Measurements from ENCODE around the gene CGNL1.
A peak's percentile ranks its signal among the peaks of the same experiment; 100 is the strongest.

Gene CGNL1

DNA sequence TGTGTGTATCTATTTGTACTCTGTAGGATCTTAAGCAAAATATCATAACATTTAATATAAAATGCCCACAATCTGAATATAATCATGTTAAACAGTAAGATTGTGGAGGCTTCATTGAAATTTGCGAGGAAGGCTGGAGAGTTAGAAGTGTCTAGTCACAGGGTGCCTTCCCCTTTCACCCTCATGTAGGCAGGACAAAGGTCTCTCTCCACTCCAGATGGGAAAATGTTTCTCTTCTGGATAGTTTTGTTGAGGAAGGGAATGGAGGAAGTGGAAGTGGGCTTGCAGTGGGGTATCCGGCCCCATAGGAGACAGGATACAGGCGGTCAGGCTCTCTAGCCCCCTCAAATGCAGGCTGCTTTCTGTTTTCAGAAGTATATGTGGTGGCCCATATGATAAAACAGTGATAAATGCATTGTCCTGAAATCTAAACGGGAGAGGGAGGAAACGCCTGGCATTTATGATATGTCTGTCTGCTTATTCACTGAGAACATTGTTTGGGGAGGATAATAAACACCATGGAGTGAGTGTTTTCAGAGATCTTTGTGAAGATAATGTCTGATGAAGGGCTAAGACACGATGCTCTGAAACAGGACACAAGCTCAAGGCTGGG, 202.1 kb downstream of the CGNL1 start:
- DNase-seq, result no peak

DNA sequence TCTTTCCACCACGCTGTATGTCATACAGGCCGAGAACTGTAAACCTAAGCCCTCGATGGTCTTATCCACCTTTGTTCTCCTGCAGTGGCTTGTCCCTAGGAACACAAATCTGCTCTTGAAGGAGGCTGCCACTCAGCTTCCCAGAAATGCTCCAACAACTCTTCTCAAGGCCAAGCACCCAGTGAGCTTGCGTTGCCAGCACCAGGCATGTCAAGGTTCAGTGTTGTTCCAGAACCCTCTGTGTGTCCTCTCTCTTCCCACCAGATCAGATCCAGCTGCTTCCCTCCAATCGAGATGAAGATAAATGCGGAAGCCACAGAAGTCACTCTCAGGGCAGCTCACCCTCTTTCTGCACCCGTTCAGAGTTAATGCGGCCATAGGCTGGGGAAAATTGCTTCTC, 204.1 kb downstream of the CGNL1 start:
- DNase-seq, result no peak

DNA sequence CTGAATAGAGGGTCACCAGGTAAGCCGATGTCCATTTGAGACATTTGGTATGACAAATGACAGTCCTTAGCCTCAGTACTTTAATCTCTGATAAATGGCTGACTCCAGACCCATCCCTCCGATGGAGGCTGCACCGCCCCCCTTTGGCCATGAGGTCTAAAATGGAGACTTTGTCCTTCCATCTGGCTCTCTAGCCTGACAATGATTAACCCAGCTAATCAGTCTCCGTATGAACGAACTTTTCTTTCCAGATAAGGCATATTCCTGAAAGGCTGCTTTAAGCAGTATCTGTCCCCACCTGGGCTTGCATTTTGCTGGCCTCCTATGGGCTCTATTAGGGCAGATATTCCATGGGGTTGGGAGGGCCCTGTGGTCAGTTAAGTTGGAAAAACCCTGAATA, 204.6 kb downstream of the CGNL1 start:
- no peak for DNase-seq

DNA sequence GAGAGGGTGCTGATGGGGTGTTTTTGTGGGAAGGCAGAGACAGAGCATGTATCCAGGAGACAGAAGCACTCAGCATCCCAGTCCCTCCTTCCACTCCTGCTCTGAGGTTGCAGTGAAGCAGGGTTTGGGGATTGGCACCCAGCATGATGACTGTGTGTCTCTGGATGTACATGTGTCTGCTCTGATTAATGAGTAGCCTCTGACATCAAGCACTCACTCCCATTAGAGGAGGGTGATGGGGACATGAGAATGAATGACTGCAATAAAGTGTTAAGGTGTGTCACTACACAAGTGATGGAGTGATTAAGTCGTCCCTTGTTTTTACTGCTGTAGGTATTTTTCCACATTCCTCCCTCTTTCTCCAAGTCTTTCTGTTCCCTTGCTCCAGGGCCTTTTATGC, 205.8 kb downstream of the CGNL1 start:
- DNase-seq, result no peak

DNA sequence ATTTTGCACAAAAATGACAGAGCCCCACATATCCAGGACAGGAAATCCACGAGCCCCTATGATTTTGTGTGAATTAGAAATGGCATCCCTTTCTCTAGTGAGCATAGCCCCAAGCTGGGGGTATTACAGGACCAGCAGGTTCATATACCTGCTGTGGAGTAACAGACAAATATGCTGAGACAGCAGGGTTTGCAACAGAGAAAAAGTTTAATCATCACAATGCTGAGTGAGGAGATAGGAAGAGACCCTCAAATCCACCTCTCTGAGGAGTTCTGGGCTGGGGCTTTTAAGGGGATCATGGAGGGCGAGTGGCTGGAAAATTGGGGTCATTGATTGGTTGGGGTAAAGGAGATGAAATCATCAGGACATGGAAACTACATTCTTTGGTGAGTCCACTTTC, 207.0 kb downstream of the CGNL1 start:
- no peak for DNase-seq

DNA sequence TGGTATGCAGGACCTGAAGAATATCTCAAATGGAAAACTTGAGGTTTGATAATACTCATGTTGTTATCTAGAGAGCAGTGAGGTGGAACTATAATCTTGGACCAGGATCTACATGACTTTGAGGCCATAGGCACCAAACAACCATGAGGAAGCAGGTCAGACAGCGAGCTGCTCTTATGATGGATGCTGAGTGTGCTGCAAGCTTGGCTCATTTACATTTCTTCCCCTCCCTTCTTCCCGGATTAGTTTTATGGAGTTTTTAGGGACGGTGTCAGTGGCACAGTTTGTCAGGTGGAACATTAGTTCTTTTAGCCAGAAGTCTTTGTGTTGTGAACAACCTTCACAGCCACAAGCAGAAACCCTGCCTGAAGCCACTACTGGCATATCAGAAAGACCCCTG, 207.4 kb downstream of the CGNL1 start:
- no peak for DNase-seq

DNA sequence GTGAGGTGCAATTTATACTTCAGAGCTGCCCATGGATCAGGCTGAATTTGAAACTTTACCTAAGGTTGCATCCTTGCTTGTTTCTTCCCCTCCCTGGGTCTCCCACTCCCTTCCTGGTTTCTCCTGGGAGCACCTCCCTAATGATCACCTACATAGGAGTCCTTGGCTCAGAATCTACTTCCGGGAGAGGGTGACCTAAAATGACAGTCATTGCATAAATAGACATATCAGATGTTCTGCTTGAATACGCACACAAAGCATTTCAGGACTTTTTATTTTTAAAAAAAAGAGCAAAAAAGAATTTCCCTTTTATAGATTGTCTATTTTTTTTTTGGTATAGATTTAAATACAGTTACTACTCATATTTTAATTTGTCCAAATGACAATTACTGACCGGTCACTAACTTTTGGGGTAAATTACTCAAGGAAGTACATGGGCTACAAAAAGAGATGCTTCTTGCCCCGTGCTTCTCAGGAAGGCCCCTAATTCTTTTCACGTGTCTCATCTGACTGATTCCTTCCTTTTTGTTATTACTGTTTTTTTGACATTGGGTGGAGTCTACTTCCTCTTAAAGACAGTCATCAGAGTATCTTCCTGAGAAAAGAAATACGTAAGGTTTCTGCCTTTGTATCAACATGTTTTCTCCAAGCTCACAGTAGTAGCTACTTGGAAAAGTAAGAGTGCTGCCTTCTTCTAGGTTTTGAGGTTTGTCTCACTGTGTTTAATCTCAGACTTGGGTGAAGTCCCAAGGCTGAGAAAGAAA, 210.5 kb downstream of the CGNL1 start:
- DNase-seq, result peak; percentile 36

DNA sequence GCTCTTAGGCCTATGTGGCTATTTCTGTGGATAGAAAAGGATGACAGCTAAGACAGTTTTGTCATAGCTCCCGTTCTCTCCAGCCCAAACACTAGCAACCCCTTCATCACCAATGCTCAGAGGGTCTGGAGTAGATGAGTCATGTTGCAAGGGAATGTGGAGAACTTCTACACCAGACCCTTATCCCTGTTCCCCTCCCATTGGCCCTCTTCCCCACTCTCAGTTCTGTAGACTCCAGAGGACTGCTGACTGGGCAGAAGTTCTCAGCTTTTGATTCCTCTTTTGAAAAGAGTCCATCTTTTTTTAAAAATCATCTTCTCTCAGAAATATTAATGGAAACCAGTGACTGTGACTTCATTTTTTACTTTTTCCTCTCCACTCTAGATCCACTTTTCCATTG, 213.0 kb downstream of the CGNL1 start:
- DNase-seq, result no peak

DNA sequence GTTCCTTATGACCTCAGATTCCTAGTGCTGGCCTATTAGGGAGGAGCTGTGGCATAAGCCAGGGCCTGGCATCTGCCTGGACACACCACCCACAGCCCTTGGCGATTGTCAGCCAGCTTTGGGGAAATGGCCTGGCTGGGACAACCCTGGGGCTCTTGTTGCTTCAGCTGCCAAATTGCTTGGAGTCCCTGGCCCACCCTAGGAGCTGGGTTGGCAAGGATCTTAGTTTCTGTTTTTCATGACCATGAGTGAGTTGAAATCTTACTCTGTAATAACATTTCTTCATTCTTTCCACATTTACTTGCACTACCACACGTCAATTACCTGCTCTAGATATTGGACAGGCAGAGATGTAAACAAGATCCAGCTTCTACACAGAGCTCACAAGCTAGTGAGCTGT, 213.4 kb downstream of the CGNL1 start:
- no peak for DNase-seq

DNA sequence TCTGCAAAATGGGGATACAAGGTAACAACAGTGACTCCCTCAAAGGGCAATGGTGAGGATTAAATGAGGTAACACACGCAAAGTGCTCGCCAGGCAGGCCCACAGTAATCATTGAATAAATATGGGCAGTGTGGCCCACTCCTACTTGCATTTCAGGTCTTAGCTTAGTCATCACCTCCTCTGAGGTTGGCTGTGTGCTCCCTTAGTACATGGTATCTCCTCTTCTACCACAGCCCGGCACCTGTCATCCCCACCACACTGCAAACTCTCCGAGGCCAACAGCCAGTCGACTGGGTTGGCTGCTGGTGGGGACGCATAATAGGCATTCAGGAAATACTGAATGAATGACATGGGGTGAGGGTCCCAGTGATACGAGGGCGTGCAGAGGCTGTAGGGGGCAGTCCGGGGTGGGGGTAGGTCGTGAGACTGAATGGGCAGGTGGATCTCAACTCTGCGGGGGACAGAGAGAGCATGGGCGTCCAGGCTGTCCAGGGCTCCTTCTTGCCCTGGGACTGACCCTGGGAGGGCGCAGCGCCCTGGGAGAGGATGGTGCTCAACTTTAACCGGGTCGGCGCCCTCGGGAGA, 215.0 kb downstream of the CGNL1 start:
- DNase-seq, result no peak

DNA sequence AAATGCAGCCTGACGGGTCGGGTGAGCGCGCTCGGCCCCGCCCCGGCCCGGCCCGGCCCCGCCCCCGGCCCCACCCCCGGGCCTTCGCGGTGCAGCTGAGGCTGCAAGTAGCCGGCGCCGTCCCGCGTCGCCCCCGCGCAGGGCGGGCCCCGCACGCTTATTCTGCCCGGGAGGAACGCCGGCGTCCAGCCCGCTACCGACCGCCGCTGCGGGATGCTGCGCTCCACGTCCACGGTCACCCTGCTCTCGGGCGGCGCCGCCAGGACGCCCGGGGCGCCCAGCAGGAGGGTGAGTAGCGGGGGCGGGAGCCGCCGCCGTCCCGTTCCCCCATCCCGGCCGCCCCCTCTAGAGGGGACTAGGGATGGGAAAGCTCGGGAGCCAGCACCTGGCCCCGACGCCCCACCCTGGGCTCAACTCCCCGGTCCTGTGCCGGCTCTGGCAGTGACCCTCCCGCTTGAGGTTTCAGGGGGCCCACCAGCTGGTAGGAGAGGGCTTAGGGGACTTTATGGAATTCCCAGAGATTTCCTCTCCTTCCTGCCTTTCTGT, 215.6 kb downstream of the CGNL1 start, which contains the start of gene MYZAP:
Gene MYZAP, plus strand, starts transcription at position 83 of the 546 bp plus-strand sequence. Its CDS starts 131 bp downstream, at position 214.
- peak; percentile 37 for DNase-seq

DNA sequence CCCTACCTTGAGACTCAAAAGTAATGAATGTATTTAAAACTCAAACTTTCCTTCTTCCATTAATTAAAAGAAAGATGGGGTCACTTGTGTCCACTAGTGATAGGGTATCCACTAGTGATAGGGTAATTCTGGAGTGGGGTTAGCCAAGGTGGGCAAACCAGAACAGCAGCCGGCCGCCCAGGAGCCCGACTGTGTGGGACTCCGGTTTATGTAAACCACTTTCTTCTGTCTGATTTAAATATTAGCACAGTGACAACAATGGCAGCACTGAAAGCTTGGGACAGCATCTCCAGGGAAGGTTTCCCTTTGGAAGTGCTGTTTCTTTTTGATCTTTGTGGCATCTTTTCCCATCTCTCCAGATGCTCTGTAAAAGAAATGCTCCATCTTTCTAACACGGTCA, 216.1 kb downstream of the CGNL1 start:
- no peak for DNase-seq

DNA sequence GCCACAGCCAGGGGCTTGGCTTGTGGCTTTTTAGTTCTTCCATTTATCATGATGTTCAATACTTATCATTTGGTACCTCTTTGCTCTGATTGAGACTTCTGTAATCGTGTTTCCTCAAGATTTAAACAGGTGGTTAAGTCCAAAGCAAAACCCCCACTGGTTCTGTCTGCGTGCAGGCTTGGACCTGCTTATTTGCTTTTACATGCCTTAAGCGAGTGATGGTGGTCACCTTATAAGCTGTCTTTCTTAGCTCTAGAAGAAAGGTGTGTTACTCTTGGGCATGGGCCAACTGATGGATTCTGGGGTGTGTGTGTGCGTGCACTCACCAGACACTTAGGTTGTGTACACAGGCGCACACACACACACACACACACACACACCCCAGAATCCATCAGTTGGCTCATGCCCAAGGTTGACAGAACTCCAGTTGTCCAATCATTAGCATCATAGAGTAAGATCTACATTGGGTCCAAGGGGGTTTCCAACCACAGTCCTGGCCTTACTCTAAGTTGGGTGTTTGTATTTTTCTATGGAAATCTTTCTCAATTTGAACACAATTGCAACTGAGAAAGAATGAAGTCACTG, 216.6 kb downstream of the CGNL1 start:
- DNase-seq, result no peak

DNA sequence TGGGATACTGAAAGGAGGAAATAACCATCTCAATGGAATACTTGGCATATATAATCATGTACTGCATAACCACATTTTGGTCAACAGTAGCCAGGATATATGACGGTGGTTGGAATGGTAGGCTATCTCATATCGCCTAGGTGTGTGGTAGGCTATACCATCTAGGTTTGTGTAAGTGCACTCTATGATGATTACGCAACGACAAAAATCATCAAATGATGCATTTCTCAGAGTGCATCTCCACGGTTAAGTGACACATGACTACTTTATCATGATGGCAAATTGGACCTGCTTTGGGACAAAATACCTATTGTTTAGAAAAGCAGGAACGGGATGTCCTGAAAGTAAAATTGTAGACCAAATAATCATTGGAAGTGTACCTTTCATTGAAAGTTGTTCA, 218.2 kb downstream of the CGNL1 start:
- DNase-seq, result no peak

DNA sequence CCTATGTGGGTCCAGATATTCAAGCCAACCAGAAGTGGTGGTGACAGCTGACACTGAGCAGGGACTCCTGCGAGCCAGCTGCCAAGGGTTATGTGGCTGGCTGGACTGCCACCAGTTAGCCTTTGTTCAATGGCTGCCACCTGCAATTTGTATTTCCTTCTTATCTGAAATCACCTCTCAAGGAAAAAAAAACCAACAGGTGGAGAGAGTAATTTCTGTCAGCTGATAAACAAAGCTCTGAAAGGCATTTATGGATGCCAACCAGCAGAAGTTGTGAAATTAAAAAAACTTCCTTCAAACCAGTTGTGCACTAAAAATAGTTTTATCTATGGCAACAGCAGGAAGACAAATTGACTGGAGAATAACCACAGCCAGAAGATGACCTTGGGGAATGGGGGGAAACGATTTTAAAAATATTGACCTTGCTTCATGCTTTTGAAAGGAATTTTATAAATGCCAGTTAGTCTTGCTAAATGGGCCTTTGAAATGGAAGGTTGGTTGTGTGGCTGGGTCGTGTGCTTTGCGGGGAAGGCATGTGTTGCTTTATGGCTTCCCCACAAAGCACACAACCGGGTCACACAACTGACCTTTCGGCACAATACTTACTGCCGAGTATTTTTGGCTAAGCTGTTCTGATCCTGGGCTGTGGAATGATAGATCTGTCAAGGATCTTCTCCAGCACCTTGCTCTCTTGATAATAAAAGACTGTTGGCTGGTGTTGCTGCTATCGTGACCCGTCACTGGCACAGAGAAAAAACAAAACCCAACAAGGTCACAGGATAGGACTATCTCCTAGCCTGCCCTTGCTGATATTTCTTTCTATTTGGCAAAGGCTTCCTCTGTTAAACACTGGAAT, 218.9 kb downstream of the CGNL1 start:
- no peak for DNase-seq

DNA sequence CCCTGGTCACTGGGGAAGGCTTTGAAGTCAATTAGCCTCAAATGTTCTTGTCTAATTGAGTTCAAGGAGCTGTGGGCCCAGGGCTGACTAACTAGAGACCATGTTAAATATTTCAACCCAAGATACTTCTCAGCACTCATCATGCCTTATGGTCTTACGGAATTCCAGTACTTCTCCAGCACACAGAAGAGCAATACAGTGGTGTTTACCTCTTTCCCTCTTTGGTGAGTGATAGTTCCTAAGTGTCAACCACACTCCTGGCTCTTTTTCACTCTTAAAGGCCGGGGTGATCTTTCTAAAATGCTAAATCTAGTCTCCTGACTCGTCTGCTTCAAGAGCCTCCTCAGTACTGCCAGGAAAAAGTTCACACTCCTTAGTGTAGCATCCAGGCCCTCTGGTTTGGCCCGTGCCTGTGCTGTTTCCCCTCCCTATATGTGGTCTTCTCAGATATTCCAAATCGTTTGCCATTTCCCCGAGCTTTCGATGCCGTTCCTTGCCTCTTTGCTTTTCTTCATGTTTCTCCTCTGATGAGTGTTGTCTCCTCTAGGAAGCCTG, 220.1 kb downstream of the CGNL1 start:
- no peak for DNase-seq

DNA sequence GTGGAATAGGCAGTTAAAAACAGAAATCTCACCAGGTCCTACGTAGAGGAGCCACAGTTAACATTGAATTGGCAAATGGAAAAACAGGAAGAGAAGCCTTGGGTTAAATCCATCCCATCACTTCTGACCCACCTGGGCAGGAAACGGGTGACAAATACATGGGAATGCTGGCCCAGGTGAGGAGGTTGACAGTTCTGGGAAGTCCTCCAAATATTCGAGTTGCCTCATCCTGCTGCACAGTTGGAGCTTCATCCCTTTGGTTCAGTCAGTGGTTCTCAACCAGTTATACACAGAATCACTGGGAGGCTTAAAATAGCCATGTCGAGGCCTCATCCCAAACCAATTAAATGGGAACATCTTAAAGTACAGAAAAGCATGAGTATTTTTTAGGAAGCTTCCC, 220.7 kb downstream of the CGNL1 start:
- no peak for DNase-seq

DNA sequence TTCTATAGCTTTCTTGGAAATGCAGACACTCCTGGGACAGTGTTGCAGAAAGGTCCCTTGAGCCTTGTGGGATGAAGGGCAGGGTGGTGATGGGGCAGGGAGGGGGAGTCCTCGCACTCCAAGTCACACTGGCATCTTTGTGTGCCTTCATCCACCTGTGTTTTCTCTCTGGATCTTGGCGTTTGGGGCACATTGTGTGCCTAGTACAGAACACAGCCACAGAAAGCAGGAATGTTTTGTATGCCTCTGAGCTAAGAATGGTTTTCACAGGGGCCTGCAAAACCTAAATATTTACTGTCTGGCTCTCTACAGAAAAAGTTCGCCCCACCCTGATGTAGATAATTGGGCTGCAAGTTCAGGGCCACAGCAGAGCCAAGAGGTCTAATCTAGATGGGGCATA, 221.1 kb downstream of the CGNL1 start:
- DNase-seq, result no peak

DNA sequence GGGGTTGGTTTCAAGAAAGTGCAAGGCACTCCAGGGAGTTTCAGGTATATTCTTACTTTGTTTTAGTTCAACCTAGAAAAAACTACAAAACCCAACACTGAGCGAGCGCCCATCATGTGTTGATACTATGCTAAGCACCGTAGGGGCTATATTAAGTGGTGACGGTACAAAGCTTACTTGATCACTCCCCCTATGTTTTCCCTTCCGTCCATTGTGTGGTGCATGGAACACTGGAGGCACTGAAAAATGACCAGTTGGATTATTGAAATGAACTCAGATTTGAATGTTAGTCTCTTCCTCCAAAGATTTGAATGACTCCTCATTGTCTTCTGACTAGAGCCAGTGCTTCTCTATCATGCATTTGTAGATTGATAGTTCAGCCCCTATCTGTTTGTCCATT, 222.0 kb downstream of the CGNL1 start:
- no peak for DNase-seq

DNA sequence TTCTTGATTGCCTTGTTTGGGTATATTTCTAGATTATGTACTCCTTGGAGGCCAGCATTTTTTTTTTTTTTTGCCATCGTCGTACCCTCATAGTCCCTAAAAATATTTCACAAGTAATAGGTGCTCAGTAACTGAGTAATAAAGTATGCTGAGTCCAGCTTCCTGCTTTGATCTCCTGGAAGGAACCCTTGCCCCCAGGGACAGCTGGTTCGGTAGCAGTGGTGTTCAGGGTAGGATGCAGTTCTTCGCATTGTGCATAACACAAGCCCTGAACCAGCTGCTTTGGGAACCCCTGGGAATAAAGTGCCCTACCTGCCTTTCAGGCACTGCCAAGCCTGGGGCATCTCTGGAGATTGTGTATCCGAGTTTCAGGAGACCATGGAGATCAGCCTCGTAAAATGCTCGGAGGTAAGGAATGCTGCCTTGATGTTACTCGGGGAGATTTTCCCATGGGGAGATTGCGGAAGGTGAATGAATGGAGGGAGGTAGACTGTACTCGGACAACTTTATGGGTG, 223.0 kb downstream of the CGNL1 start:
- DNase-seq, result no peak

DNA sequence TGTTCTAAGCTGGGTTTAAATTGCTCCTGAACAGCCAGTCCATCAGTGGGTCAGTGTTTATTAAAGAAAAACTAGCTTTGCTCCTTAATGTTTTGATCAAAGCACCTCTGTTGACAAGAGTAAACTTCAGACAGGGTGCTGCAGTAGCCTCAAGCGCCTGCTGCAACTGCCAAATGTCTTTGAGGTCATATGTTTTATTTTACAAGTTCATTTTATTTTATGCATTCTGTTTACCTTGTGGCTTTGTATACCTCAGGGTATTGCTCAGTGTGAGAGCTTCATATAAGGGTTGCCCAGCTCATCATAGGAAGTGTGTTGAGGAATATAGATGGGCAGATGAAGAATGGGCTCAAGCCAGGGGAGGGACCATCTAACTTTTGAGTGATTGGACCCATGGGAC, 223.9 kb downstream of the CGNL1 start:
- DNase-seq, result no peak

Data from activated CD4-positive, alpha-beta T cell treated with anti-CD3 and anti-CD28 coated beads, Interleukin-10, Interleukin-2, amounts not matched to agents 100 ng/mL and 50 ng/mL, durations not matched to agents 16 hours and 8 hours (primary cell).